Ascending aorta (tissue), 2 donors: Measurements from ENCODE around the gene APOBEC3C. TPM values are rescaled to one million over a fixed set of nuclear protein-coding genes. Genes with fewer than 3 reads are reported as not detected.
"Not testable (repeated sequence)": the region's sequence is repeated elsewhere in the genome, so short reads cannot be mapped to it uniquely, and the experiment has no call there.

Experiments
- DNase-seq, 2 donors: peaks; one replicate each; pipeline ENCODE4 v3.0.0-alpha.2; 2019; ENCODE audit warnings: low spot score in 2 of 2
- H3K27ac ChIP-seq, 2 donors: fragments of 200-600 bp; sonication (generic); one replicate each; pipeline ENCODE4 v1.5.1; 2016 to 2017; ENCODE audit warnings: mild to moderate bottlenecking in 1 of 2
- H3K27me3 ChIP-seq: fragments of 200-600 bp; sonication (generic); one replicate; pipeline ENCODE4 v1.5.1; 2017
- H3K36me3 ChIP-seq, 2 donors: fragments of 200-600 bp; sonication (generic); one replicate each; pipeline ENCODE4 v1.5.1; 2016
- H3K4me1 ChIP-seq, 2 donors: fragments of 200-600 bp; sonication (generic); one replicate each; pipeline ENCODE4 v1.5.1; 2016 to 2017; ENCODE audit warnings: mild to moderate bottlenecking in 1 of 2
- H3K4me3 ChIP-seq, 2 donors: fragments of 200-600 bp; sonication (generic); one replicate each; pipeline ENCODE4 v1.5.1; 2016 to 2017; ENCODE audit warnings: mild to moderate bottlenecking in 1 of 2
- H3K9me3 ChIP-seq, 2 donors: fragments of 200-600 bp; sonication (generic); one replicate each; pipeline ENCODE4 v1.5.1; 2016
- CTCF ChIP-seq, 3 experiments: fragments of 200-600 bp in 2 of 3; fragments of 450-650 bp in 1 of 3; sonication (generic) in 2 of 3; IDR thresholded peaks; one replicate each; pipeline ENCODE4 v1.5.1; 2016 to 2019; ENCODE audit warnings: antibody characterized with exemption in 3 of 3, mild to moderate bottlenecking in 1 of 3, moderate library complexity in 1 of 3
- intact Hi-C: fragments of 100-400 bp; cut with DNase I; formaldehyde crosslinking; loops from one replicate; pipeline ENCODE4 v1.15.1; 2023
- total RNA-seq: library from RNA; depleted of rRNA; stranded (reverse); fragments of >200 nt; gene quantifications from one replicate; pipeline ENCODE4 v1.1.0, GENCODE V29; 2016

Gene APOBEC3C
- total RNA-seq, 1 donor from 2014 or later, result 9.5 TPM

- intact Hi-C loops, result no loop called here
- Histone ChIP-seq H3K36me3 (peaks cover 4 to 5% of the 10 kb centered on the region in 2 donors), H3K27me3 (no peaks in the 10 kb centered on the region), H3K27ac (peak overlapping the region; percentile 68 to 73), H3K4me3 (no peak overlapping the region), H3K9me3 (no peaks in the 10 kb centered on the region), H3K4me1 (peaks cover 0 to 10% of the 10 kb centered on the region in 2 donors)
- DNase-seq, result no peak
- no peak for TF ChIP-seq CTCF (IDR thresholded peaks at IDR 0.05)
Measured at GRCh38 chr22:39039306-39040126, 25.5 kb downstream of the APOBEC3C start.

- DNase-seq, H3K9me3 ChIP-seq, intact Hi-C loops, H3K4me1 ChIP-seq, H3K36me3 ChIP-seq, H3K27me3 ChIP-seq: not testable (repeated sequence)
- H3K27ac ChIP-seq, result peak overlapping the region; percentile 68 to 73
- H3K4me3 ChIP-seq, result peak overlapping the region; percentile 61 to 66
Measured at GRCh38 chr22:39040155-39040537, 26.1 kb downstream of the APOBEC3C start.

- H3K4me1 ChIP-seq, H3K9me3 ChIP-seq, intact Hi-C loops, H3K36me3 ChIP-seq, H3K27me3 ChIP-seq: not testable (repeated sequence)
- Histone ChIP-seq H3K4me3 (peak within 1 kb of the TSS; percentile 61 to 66), H3K27ac (peak within 1 kb of the TSS; percentile 68 to 73)
- DNase-seq, result peak; percentile 17 to 76
Measured at GRCh38 chr22:39040538-39041296, 26.7 kb downstream of the APOBEC3C start, which contains the start of gene APOBEC3F. Gene APOBEC3F (plus strand): TSS chr22:39040864. CDS start chr22:39040961, 97 bp downstream.

GRCh38 chr22:39041908-39042307, 27.9 kb downstream of the APOBEC3C start:
- H3K36me3 ChIP-seq, result peaks cover 4 to 5% of the 10 kb centered on the region in 2 donors
- no peaks in the 10 kb centered on the region for H3K9me3 ChIP-seq
- H3K27ac ChIP-seq, result no peak overlapping the region
- H3K4me1 ChIP-seq, result peaks cover 0 to 10% of the 10 kb centered on the region in 2 donors
- no peak for TF ChIP-seq CTCF (IDR thresholded peaks at IDR 0.05)
- H3K27me3 ChIP-seq, result no peaks in the 10 kb centered on the region
- peak overlapping the region in 1 of 2 donors; percentile 66 for H3K4me3 ChIP-seq
- intact Hi-C loops, result no loop called here
- DNase-seq, result no peak

GRCh38 chr22:39043063-39043462, 29.0 kb downstream of the APOBEC3C start:
- H3K27me3 ChIP-seq, H3K27ac ChIP-seq, H3K36me3 ChIP-seq, H3K4me3 ChIP-seq, DNase-seq, H3K4me1 ChIP-seq, H3K9me3 ChIP-seq, intact Hi-C loops: not testable (repeated sequence)

GRCh38 chr22:39045136-39045535, 31.1 kb downstream of the APOBEC3C start:
- H3K4me1 ChIP-seq, DNase-seq, H3K36me3 ChIP-seq, intact Hi-C loops, H3K27me3 ChIP-seq, H3K9me3 ChIP-seq, H3K4me3 ChIP-seq, H3K27ac ChIP-seq: not testable (repeated sequence)

- H3K27me3 ChIP-seq, H3K4me3 ChIP-seq, intact Hi-C loops, H3K4me1 ChIP-seq, DNase-seq, H3K27ac ChIP-seq, H3K36me3 ChIP-seq, H3K9me3 ChIP-seq: not testable (repeated sequence)
Measured at GRCh38 chr22:39049486-39049885, 35.4 kb downstream of the APOBEC3C start.

- H3K4me1 ChIP-seq, H3K36me3 ChIP-seq, H3K9me3 ChIP-seq, DNase-seq, H3K27ac ChIP-seq, H3K27me3 ChIP-seq, H3K4me3 ChIP-seq, intact Hi-C loops: not testable (repeated sequence)
Measured at GRCh38 chr22:39051844-39052495, 37.9 kb downstream of the APOBEC3C start.
